Measurements from ENCODE around the gene CDH13. TPM values are rescaled to one million over a fixed set of nuclear protein-coding genes. Genes with fewer than 3 reads are reported as not detected.
A peak's percentile ranks its signal among the peaks of the same experiment; 100 is the strongest.

CDH13 gene
- total RNA-seq, 1 donor from 2014 or later, result 14.3 TPM

- intact Hi-C loops (cut with DNase I), result no loop called here
- DNase-seq, result no peak
- Histone ChIP-seq H3K27ac (no peak overlapping the region), H3K27me3 (ENCODE audit: low read depth) (no peaks in the 10 kb centered on the region), H3K36me3 (no peaks in the 10 kb centered on the region), H3K9me3 (no peaks in the 10 kb centered on the region), H3K4me3 (no peak overlapping the region), H3K4me1 (no peaks in the 10 kb centered on the region)
- no peak for TF ChIP-seq CTCF (IDR thresholded peaks at IDR 0.05)
- no peak for ATAC-seq
These were observed 145.4 kb downstream of the CDH13 start for GRCh38 chr16:82772215-82772614.

GRCh38 chr16:82773018-82773417 lies 146.2 kb downstream of the CDH13 start:
- no peak for ATAC-seq
- no peak overlapping the region for H3K4me3 ChIP-seq
- DNase-seq, result no peak
- H3K36me3 ChIP-seq, result no peaks in the 10 kb centered on the region
- no peaks in the 10 kb centered on the region for H3K27me3 ChIP-seq (ENCODE audit: low read depth)
- H3K4me1 ChIP-seq, result no peaks in the 10 kb centered on the region
- H3K9me3 ChIP-seq, result no peaks in the 10 kb centered on the region
- no peak for TF ChIP-seq CTCF (IDR thresholded peaks at IDR 0.05)
- intact Hi-C loops (cut with DNase I), result no loop called here
- no peak overlapping the region for H3K27ac ChIP-seq

GRCh38 chr16:82776470-82777146 lies 149.8 kb downstream of the CDH13 start:
- H3K36me3 ChIP-seq, result no peaks in the 10 kb centered on the region
- H3K9me3 ChIP-seq, result no peaks in the 10 kb centered on the region
- DNase-seq (no peak), ATAC-seq (peak; percentile 37 to 43)
- H3K27me3 ChIP-seq (ENCODE audit: low read depth), result no peaks in the 10 kb centered on the region
- no peak overlapping the region for H3K27ac ChIP-seq
- intact Hi-C loops (cut with DNase I), result no loop called here
- TF ChIP-seq CTCF (IDR thresholded peaks at IDR 0.05), result no peak
- H3K4me1 ChIP-seq, result no peaks in the 10 kb centered on the region
- no peak overlapping the region for H3K4me3 ChIP-seq

- H3K4me3 ChIP-seq, result no peak overlapping the region
- no peaks in the 10 kb centered on the region for H3K9me3 ChIP-seq
- intact Hi-C loops (cut with DNase I), result no loop called here
- no peak for TF ChIP-seq CTCF (IDR thresholded peaks at IDR 0.05)
- no peaks in the 10 kb centered on the region for H3K4me1 ChIP-seq
- H3K27me3 ChIP-seq (ENCODE audit: low read depth), result no peaks in the 10 kb centered on the region
- H3K36me3 ChIP-seq, result no peaks in the 10 kb centered on the region
- DNase-seq, result no peak
- no peak overlapping the region for H3K27ac ChIP-seq
- ATAC-seq, result no peak
These were observed 156.0 kb downstream of the CDH13 start for GRCh38 chr16:82782715-82783251.

- Histone ChIP-seq H3K36me3 (no peaks in the 10 kb centered on the region), H3K9me3 (no peaks in the 10 kb centered on the region), H3K4me3 (no peak overlapping the region), H3K27ac (no peak overlapping the region), H3K27me3 (ENCODE audit: low read depth) (no peaks in the 10 kb centered on the region), H3K4me1 (no peaks in the 10 kb centered on the region)
- TF ChIP-seq CTCF (IDR thresholded peaks at IDR 0.05), result no peak
- DNase-seq, result no peak
- no peak for ATAC-seq
- intact Hi-C loops (cut with DNase I), result no loop called here
These were observed 157.3 kb downstream of the CDH13 start for GRCh38 chr16:82783933-82784572.
